Measurements from ENCODE around the gene TIMELESS.
A peak's percentile ranks its signal among the peaks of the same experiment; 100 is the strongest.

Gene TIMELESS

DNA sequence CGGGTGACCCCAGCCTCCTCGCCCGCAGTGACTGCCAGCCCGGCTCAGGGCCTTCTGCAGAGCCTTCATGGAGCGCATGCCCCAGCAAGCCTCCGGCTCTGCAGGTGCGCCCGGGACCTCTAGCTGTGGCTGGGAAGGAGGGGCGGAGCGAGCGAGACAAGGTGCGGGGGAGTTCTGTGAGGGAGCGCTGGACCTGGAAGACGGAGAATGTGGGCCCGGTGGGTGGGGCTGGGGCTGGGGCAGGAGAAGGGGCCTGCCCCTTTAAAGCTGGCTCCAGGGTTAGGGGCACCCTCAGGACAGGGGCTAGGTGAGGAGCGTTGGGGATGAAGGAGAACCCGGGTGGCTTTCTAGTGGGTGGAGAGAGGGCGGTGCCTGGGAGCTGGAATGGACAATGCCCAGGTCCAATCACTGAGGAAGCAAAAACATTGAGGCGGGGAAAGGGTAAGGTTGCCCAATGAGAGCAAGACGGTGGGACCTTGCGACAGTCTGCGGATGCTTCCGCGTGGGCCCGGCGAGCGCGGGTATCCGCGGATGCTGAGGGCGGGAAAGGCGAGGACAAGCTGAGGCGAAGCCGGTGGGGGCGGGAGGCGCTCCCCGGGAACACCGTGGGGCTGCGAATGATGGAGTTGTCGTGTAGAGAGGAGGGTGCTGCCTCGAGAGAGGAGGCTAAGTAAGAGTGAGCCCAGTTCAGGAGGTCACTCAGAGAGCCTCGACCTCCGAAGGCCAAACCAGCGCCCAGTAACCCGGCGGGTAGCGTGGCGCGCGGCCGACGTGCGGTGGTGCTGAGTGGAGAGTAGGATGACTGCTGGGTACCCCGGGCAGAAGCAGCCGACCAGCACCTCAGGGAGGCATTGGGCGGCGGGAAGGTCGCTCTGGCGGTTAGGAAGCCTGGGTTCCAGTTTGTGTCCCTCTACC, 39.1 kb upstream of the TIMELESS start, which contains the start of gene GLS2:
Gene GLS2 (minus strand): TSS at position 121 of the 915 bp plus-strand sequence. CDS start 43 bp downstream, at position 78.
- peak within 1 kb of the TSS; percentile 58 for H3K4me3 ChIP-seq (ENCODE audit: low read depth, low read length)
- DNase-seq (ENCODE audit: low read depth): peak; percentile 78
- TF ChIP-seq, protein P1, sequence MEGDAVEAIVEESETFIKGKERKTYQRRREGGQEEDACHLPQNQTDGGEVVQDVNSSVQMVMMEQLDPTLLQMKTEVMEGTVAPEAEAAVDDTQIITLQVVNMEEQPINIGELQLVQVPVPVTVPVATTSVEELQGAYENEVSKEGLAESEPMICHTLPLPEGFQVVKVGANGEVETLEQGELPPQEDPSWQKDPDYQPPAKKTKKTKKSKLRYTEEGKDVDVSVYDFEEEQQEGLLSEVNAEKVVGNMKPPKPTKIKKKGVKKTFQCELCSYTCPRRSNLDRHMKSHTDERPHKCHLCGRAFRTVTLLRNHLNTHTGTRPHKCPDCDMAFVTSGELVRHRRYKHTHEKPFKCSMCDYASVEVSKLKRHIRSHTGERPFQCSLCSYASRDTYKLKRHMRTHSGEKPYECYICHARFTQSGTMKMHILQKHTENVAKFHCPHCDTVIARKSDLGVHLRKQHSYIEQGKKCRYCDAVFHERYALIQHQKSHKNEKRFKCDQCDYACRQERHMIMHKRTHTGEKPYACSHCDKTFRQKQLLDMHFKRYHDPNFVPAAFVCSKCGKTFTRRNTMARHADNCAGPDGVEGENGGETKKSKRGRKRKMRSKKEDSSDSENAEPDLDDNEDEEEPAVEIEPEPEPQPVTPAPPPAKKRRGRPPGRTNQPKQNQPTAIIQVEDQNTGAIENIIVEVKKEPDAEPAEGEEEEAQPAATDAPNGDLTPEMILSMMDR (IDR thresholded peaks at IDR 0.05; ENCODE audit: insufficient read depth, low read depth, low read length, missing control alignments): no peak

DNA sequence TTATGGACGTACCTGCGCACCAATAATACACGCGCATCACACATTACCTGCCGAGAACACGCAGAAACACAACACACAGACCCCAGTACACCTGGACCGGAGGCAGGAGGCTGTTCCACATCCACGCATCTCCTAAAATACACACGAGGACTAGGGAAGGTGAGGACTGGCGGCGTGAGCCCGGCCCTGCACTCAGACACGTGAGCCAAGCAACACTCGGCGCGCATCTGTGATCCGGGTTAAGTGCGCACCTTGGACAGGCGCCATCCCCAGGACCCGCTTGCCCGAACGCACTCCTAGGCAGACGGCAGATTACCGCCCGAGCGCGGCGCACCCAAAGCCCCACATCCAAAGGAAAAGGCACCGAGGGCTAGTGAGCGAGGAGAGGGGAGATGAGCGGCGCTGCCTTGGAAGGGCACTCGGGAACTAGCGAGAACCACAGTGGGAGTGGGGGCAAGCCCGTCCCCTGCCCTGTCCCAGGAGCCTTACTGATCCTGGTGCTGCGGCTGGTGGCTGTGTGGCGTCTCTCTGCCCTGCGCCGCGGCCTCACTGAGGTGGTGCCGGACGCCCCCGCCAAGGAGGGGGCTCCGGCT, 38.3 kb upstream of the TIMELESS start:
- TF ChIP-seq, protein P1 (IDR thresholded peaks at IDR 0.05; ENCODE audit: insufficient read depth, low read depth, low read length, missing control alignments): no peak
- DNase-seq (ENCODE audit: low read depth): peak; percentile 26
- peak overlapping the region; percentile 58 for H3K4me3 ChIP-seq (ENCODE audit: low read depth, low read length)

DNA sequence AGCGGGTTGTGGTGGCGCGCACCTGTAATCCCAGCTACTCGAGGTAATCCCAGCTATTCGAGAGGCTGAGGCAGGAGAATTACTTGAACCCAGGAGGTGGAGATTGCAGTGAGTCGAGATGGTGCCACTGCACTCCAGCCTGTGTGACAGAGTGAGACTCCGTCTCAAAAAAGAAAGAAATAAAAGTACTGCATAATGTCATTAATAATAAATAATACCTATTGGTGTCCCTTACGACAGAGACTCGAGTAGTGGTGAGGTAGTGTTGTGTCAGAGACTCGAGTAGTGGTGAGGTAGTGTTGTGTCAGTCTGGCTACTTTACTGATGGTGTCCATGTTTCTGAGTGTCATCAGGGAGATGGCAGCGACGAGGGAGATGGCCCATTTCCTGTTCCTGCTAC, 37.5 kb upstream of the TIMELESS start:
- TF ChIP-seq, protein P1 (IDR thresholded peaks at IDR 0.05; ENCODE audit: insufficient read depth, low read depth, low read length, missing control alignments): no peak
- DNase-seq (ENCODE audit: low read depth): no peak
- H3K4me3 ChIP-seq (ENCODE audit: low read depth, low read length): no peak overlapping the region

DNA sequence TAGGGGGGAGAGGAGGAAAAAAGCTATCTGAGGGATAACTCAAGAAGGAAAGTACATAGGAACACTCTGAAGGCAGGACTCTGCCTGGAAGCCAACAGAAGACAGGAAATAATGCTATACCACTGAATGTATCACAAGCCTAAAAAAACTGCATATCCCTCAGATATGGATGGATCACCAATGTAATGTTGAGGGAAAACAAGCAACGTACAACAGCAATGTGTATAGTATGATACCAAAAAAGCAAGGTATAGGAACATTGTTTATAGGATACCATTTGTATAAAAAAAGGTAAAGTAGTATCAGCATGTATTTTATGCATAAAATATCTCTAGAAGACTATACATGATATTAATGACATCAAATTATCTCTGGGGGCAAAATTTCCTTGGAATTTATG, 35.3 kb upstream of the TIMELESS start:
- no peak for DNase-seq (ENCODE audit: low read depth)
- no peak overlapping the region for H3K4me3 ChIP-seq (ENCODE audit: low read depth, low read length)
- TF ChIP-seq, protein P1 (IDR thresholded peaks at IDR 0.05; ENCODE audit: insufficient read depth, low read depth, low read length, missing control alignments): no peak

DNA sequence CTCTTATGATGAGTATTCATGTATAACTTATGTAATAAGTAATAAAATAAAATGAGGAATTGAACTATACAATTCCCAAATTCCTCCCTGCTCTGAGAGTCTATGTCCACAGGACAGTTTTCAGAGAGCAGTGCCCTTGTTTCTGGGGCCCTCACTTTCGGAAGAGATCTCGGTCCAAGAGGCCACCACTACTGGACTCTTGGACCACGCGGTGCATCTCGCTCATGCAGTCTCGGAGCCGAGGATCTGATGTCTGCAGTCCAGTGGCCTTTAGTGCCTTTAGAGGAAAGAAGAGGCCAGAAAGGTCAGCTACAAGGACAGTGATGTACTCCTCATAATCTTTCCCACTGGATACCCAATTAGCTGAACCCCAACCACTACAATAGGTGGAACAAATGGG, 30.4 kb upstream of the TIMELESS start:
- no peak for DNase-seq (ENCODE audit: low read depth)
- H3K4me3 ChIP-seq (ENCODE audit: low read depth, low read length): no peak overlapping the region
- TF ChIP-seq, protein P1 (IDR thresholded peaks at IDR 0.05; ENCODE audit: insufficient read depth, low read depth, low read length, missing control alignments): no peak

DNA sequence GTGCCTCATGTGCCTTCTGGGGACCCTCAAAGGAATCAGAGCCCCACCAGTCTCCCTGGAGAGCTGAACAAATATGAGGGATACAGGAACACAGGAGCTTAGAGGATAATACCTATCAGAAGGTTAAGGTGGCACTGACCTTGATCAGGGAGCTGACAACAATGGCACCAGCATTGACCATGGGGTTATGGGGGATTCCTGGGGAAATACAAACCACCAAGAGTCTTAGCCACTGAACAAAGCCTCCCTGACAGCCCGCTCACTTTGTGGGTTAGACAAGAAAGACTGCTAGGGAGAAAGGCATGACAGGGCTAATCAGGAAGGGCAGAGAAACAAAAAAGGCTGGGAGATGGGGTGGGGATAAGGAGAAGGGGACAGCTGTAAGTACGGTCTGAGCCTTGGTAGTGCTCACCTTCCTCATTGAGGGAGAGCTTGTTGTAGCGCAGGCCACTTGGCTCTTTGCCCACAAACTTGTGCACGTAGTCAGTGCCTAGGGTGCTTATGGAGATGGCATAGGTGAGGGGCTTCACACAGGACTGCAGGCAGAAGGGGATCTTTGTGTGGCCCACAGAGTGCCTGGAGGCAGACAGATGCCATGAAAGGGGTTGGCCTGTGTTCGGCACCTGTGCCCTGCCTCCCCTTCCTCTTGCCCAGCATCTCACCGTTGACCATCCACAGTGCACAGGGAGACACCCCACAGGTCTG, 28.4 kb upstream of the TIMELESS start:
- DNase-seq (ENCODE audit: low read depth): no peak
- TF ChIP-seq, protein P1 (IDR thresholded peaks at IDR 0.05; ENCODE audit: insufficient read depth, low read depth, low read length, missing control alignments): no peak
- H3K4me3 ChIP-seq (ENCODE audit: low read depth, low read length): no peak overlapping the region
